ENCODE data around the gene GUCY1A2.

Gene GUCY1A2

GRCh38 chr11:106989078-106989455 is 29.2 kb downstream of the GUCY1A2 start:
- Histone ChIP-seq H3K27me3 (ENCODE audit: insufficient read depth, low read depth) (no peaks in the 10 kb centered on the region), H3K36me3 (ENCODE audit: insufficient read depth) (no peaks in the 10 kb centered on the region), H3K4me2 (no peak overlapping the region), H3K9ac (no peak overlapping the region), H3K79me2 (ENCODE audit: insufficient read depth, low read depth) (no peaks in the 10 kb centered on the region), H3K4me1 (ENCODE audit: low read depth, poor library complexity, severe bottlenecking) (no peaks in the 10 kb centered on the region), H3K4me3 (IDR thresholded peaks at IDR 0.05; ENCODE audit: insufficient read depth, low read depth, low read length) (no peak overlapping the region), H3K27ac (no peak overlapping the region), H4K20me1 (ENCODE audit: insufficient read depth) (no peaks in the 10 kb centered on the region), H2AFZ (ENCODE audit: low read depth) (no peak overlapping the region)
- TF ChIP-seq CTCF (conservative IDR thresholded peaks at IDR 0.05; ENCODE audit: low read depth, low read length): no peak

- H2AFZ ChIP-seq (ENCODE audit: low read depth): no peak overlapping the region
- H3K79me2 ChIP-seq (ENCODE audit: insufficient read depth, low read depth): no peaks in the 10 kb centered on the region
- no peaks in the 10 kb centered on the region for H3K27me3 ChIP-seq (ENCODE audit: insufficient read depth, low read depth)
- H3K9ac ChIP-seq: no peak overlapping the region
- H3K4me3 ChIP-seq (IDR thresholded peaks at IDR 0.05; ENCODE audit: insufficient read depth, low read depth, low read length): no peak overlapping the region
- H3K36me3 ChIP-seq (ENCODE audit: insufficient read depth): no peaks in the 10 kb centered on the region
- no peaks in the 10 kb centered on the region for H4K20me1 ChIP-seq (ENCODE audit: insufficient read depth)
- no peaks in the 10 kb centered on the region for H3K4me1 ChIP-seq (ENCODE audit: low read depth, poor library complexity, severe bottlenecking)
- H3K4me2 ChIP-seq: no peak overlapping the region
- no peak overlapping the region for H3K27ac ChIP-seq
- TF ChIP-seq CTCF (conservative IDR thresholded peaks at IDR 0.05; ENCODE audit: low read depth, low read length): no peak
Measured at GRCh38 chr11:106988151-106989077, 29.9 kb downstream of the GUCY1A2 start.

DNA sequence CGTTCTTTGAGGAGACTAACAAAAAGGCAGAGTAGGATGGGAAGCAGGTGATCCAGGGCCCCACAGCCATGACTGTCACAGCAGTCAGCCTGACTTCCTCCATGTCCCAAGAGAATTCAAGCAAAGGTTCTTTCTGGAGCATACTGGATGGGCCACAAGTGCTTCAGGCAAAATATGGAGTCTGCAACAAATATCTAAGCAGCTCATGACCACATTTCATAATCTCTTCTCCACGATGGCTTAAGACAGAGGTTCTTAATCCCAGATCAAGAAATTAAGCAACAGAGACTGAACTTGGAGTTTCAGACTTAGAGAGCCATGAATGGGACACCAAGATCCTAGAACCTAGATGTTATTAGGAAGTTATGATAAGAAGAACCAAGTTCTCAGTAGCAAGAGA is 31.6 kb downstream of the GUCY1A2 start:
- no peak overlapping the region for H3K4me2 ChIP-seq
- H3K36me3 ChIP-seq (ENCODE audit: insufficient read depth): no peaks in the 10 kb centered on the region
- H3K9ac ChIP-seq: no peak overlapping the region
- no peak overlapping the region for H3K4me3 ChIP-seq (IDR thresholded peaks at IDR 0.05; ENCODE audit: insufficient read depth, low read depth, low read length)
- H3K27me3 ChIP-seq (ENCODE audit: insufficient read depth, low read depth): no peaks in the 10 kb centered on the region
- H3K27ac ChIP-seq: no peak overlapping the region
- H3K4me1 ChIP-seq (ENCODE audit: low read depth, poor library complexity, severe bottlenecking): no peaks in the 10 kb centered on the region
- H4K20me1 ChIP-seq (ENCODE audit: insufficient read depth): no peaks in the 10 kb centered on the region
- TF ChIP-seq CTCF (conservative IDR thresholded peaks at IDR 0.05; ENCODE audit: low read depth, low read length): no peak
- H2AFZ ChIP-seq (ENCODE audit: low read depth): no peak overlapping the region
- no peaks in the 10 kb centered on the region for H3K79me2 ChIP-seq (ENCODE audit: insufficient read depth, low read depth)

GRCh38 chr11:106986261-106986660 is 32.0 kb downstream of the GUCY1A2 start:
- no peak for TF ChIP-seq CTCF (conservative IDR thresholded peaks at IDR 0.05; ENCODE audit: low read depth, low read length)
- Histone ChIP-seq H3K4me1 (ENCODE audit: low read depth, poor library complexity, severe bottlenecking) (no peaks in the 10 kb centered on the region), H2AFZ (ENCODE audit: low read depth) (no peak overlapping the region), H3K9ac (no peak overlapping the region), H3K79me2 (ENCODE audit: insufficient read depth, low read depth) (no peaks in the 10 kb centered on the region), H3K27me3 (ENCODE audit: insufficient read depth, low read depth) (no peaks in the 10 kb centered on the region), H3K36me3 (ENCODE audit: insufficient read depth) (no peaks in the 10 kb centered on the region), H3K4me3 (IDR thresholded peaks at IDR 0.05; ENCODE audit: insufficient read depth, low read depth, low read length) (no peak overlapping the region), H4K20me1 (ENCODE audit: insufficient read depth) (no peaks in the 10 kb centered on the region), H3K4me2 (no peak overlapping the region), H3K27ac (no peak overlapping the region)
